Heart right ventricle (tissue), 16 donors: ENCODE results near the gene FAM20B. TPM values are rescaled to one million over a fixed set of nuclear protein-coding genes. Genes with fewer than 3 reads are reported as not detected.
"Not testable (repeated sequence)": the region's sequence is repeated elsewhere in the genome, so short reads cannot be mapped to it uniquely, and the experiment has no call there.

ENCODE experiments used
- ATAC-seq, 8 donors: fragments of 200-7000 bp; cut with Tn5 transposase; one replicate each; pipeline ENCODE4 v1.9.1; 2020; ENCODE audit warnings: mild to moderate bottlenecking in 8 of 8, moderate library complexity in 8 of 8, moderate number of reproducible peaks in 1 of 8
- DNase-seq, 2 donors: peaks; one replicate each; pipeline ENCODE4 v3.0.0-alpha.2; 2020
- H3K27ac ChIP-seq, 10 donors: fragments of 200-600 bp; sonication (generic) in 2 of 10; one replicate each; pipeline versions ENCODE4 v1.5.0 to v1.8.0; 2020 to 2022; ENCODE audit warnings: mild to moderate bottlenecking in 3 of 10
- H3K27me3 ChIP-seq, 7 donors: fragments of 200-600 bp; one replicate each; pipeline ENCODE4 v1.8.0; 2021 to 2022; ENCODE audit warnings: mild to moderate bottlenecking in 2 of 7
- H3K36me3 ChIP-seq, 9 donors: fragments of 200-600 bp; sonication (generic) in 1 of 9; one replicate each; pipeline versions ENCODE4 v1.5.0 to v1.8.0; 2020 to 2022; ENCODE audit warnings: mild to moderate bottlenecking in 2 of 9
- H3K4me1 ChIP-seq, 9 donors: fragments of 200-600 bp; sonication (generic) in 1 of 9; one replicate each; pipeline versions ENCODE4 v1.5.0 to v1.8.0; 2020 to 2022; ENCODE audit warnings: mild to moderate bottlenecking in 4 of 9
- H3K4me3 ChIP-seq, 10 donors: fragments of 200-600 bp; sonication (generic) in 2 of 10; one replicate each; pipeline versions ENCODE4 v1.5.0 to v1.8.0; 2020 to 2022; ENCODE audit warnings: mild to moderate bottlenecking in 7 of 10, moderate library complexity in 2 of 10
- H3K9me3 ChIP-seq, 11 donors: fragments of 200-600 bp in 10 of 11; sonication (generic) in 2 of 11; one replicate each; pipeline versions ENCODE4 v1.5.0 to v1.8.0; 2013 to 2022; ENCODE audit warnings: mild to moderate bottlenecking in 2 of 11, control low read depth in 1 of 11, moderate library complexity in 1 of 11
- CTCF ChIP-seq, 9 donors: fragments of 200-600 bp; sonication (generic) in 2 of 9; IDR thresholded peaks; one replicate each; pipeline versions ENCODE4 v1.5.0 to v1.8.0; 2021 to 2022; ENCODE audit warnings: antibody characterized with exemption in 9 of 9, mild to moderate bottlenecking in 5 of 9, moderate library complexity in 1 of 9
- WGBS, 2 donors: extraction: QIAGEN DNeasy Blood & Tissue Kit; methylation state at CpG; one replicate each; pipeline ENCODE4 v1.1.7; 2013; ENCODE audit warnings: inconsistent platforms in 1 of 2; 5-methylcytosine and 5-hydroxymethylcytosine counted together
- intact Hi-C, 10 donors: fragments of 100-400 bp; cut with DNase I; formaldehyde crosslinking; loops; one replicate each; pipeline versions ENCODE4 v1.11.1 to v1.14.2; 2022
- polyA plus RNA-seq, 2 donors: library from polyadenylated mRNA; stranded (reverse); fragments of 200-250 nt; gene quantifications; one replicate each; pipeline ENCODE4 v1.2.3, GENCODE V29; 2013
- total RNA-seq, 10 donors: library from RNA; stranded (reverse); fragmentation: NEBNext Ultra II Directional in 3 of 10; extraction: Animal tissue kit (Norgen Biotek cat#: 25700) in 3 of 10; gene quantifications; one replicate each; pipeline versions ENCODE4 v1.2.1 to v1.2.4, GENCODE V29; 2021 to 2023
- donor health status: Arrhythmogenic right ventricular cardiomyopathy.
- donor health status: ischemic (EF 13 %, LVEDD 7.1; RV severe dilation, severe dysfunction).
- donor health status: healthy with polysubstance abuse.
- donor health status: DM: no; HTN: yes; CAD: no.
- donor health status: DM: no; HTN: no; CAD: no.
- donor health status: ischemic (EF 25% LVEDD 6.9; RV normal size, moderate dysfunction).
- donor health status: ischemic (EF 25% LVEDD 5.7; RV mildly dilated, moderate dysfunction).
- donor health status: healthy.
- donor health status: DM: yes; HTN: yes; CAD: no.
- donor health status: Ischemic cardiomyopathy.
- donor health status: ischemic (EF 35%, LVEDD 5.7; RV mildly dilated, moderate dysfunction).
- donor health status: nonischemic (EF 11% LVEDD 7.7; RV severe dilation, severe dysfunction).
- donor health status: DM: yes; HTN: yes; CAD: no.
- donor health status: PGD.
- donor health status: ischemic (EF 29% LVEDD 5.4; RV normal size, mild dysfunction).
- donor health status: nonischemic (EF 23%, LVEDD 6.1; RV moderate dilation, normal function).

The FAM20B gene
- total and polyA plus RNA-seq, 12 donors: 11.9 to 63.4 (median 50.3) TPM

GRCh38 chr1:179001451-179001850 is 24.2 kb upstream of the FAM20B start:
- Histone ChIP-seq H3K4me3 (no peak overlapping the region), H3K36me3 (no peaks in the 10 kb centered on the region), H3K27me3 (no peaks in the 10 kb centered on the region), H3K9me3 (peaks cover 0 to 6% (median 0%) of the 10 kb centered on the region in 11 donors), H3K4me1 (peaks cover 0 to 10% (median 7%) of the 10 kb centered on the region in 9 donors), H3K27ac (no peak overlapping the region)
- intact Hi-C loops: loop anchor here in 9 of 10 donors (1.0 to 10.0 kb wide), 10 partner anchors 59 to 697 kb away; no protein-coding TSS in a partner anchor
- TF ChIP-seq CTCF (IDR thresholded peaks at IDR 0.05): no peak
- ATAC-seq (no peak), DNase-seq (no peak)
- WGBS, 2 donors: 88 to 100% methylated on average over 1 of the region's 1 CpG

GRCh38 chr1:179002064-179002463 is 23.6 kb upstream of the FAM20B start:
- not testable (repeated sequence) for H3K9me3 ChIP-seq, H3K4me3 ChIP-seq, H3K36me3 ChIP-seq, DNase-seq, H3K27ac ChIP-seq, H3K27me3 ChIP-seq
- intact Hi-C loops: loop anchor here (1.0 to 10.0 kb wide), 16 partner anchors 60 to 697 kb away; no protein-coding TSS in a partner anchor
- H3K4me1 ChIP-seq: peaks cover 0 to 10% (median 7%) of the 10 kb centered on the region in 9 donors
- 94% methylated on average over 8 of the region's 8 CpGs for WGBS, 2 donors
- ATAC-seq: peak in 2 of 8 donors; percentile 9 to 27

GRCh38 chr1:179002552-179003345 is 22.9 kb upstream of the FAM20B start:
- Histone ChIP-seq H3K27me3 (no peaks in the 10 kb centered on the region), H3K4me3 (peak overlapping the region in 3 of 10 donors; percentile 2 to 18 (median 6)), H3K36me3 (no peaks in the 10 kb centered on the region), H3K4me1 (peaks cover 0 to 10% (median 7%) of the 10 kb centered on the region in 9 donors), H3K9me3 (no peaks in the 10 kb centered on the region), H3K27ac (peak overlapping the region in 2 of 10 donors; percentile 31 to 48)
- 24 to 26% methylated on average over 20 of the region's 20 CpGs for WGBS, 2 donors
- DNase-seq (peak; percentile 74 to 79), ATAC-seq (peak; percentile 71 to 88 (median 85))
- peak; percentile 81 to 98 (median 96) for TF ChIP-seq CTCF (IDR thresholded peaks at IDR 0.05)
- intact Hi-C loops: loop anchor here (1.0 to 10.0 kb wide), 17 partner anchors 60 to 698 kb away; no protein-coding TSS in a partner anchor

- 88 to 89% methylated on average over 7 of the region's 7 CpGs for WGBS, 2 donors
- no peak overlapping the region for H3K4me3 ChIP-seq
- peaks cover 0 to 10% (median 7%) of the 10 kb centered on the region in 9 donors for H3K4me1 ChIP-seq
- ATAC-seq (no peak), DNase-seq (no peak)
- H3K36me3 ChIP-seq: no peaks in the 10 kb centered on the region
- no peak for TF ChIP-seq CTCF (IDR thresholded peaks at IDR 0.05)
- no peaks in the 10 kb centered on the region for H3K27me3 ChIP-seq
- no peak overlapping the region for H3K27ac ChIP-seq
- intact Hi-C loops: loop anchor here (1.0 to 10.0 kb wide), 15 partner anchors 61 to 699 kb away; no protein-coding TSS in a partner anchor
- H3K9me3 ChIP-seq: no peaks in the 10 kb centered on the region
Observed at GRCh38 chr1:179003512-179004066, 22.1 kb upstream of the FAM20B start.
